GM19025 (cell line): ENCODE results near the gene RNASE3.
"Not testable (repeated sequence)": the region's sequence is repeated elsewhere in the genome, so short reads cannot be mapped to it uniquely, and the experiment has no call there.

Source experiments
- ATAC-seq: cut with Tn5 transposase; IDR thresholded peaks from one replicate; pipeline ENCODE4 v1.9.1; 2021; ENCODE audit warnings: mild to moderate bottlenecking, low read depth, moderate library complexity; ENCODE audit not compliant: unreplicated experiment

RNASE3 gene

GRCh38 chr14:20907214-20907613, 16.0 kb downstream of the RNASE3 start:
- ATAC-seq: no peak

GRCh38 chr14:20910822-20911221, 19.6 kb downstream of the RNASE3 start:
- not testable (repeated sequence) for ATAC-seq

- ATAC-seq: not testable (repeated sequence)
Measured at GRCh38 chr14:20919038-20919756, 28.0 kb downstream of the RNASE3 start.

GRCh38 chr14:20923766-20924297, 32.6 kb downstream of the RNASE3 start:
- ATAC-seq: not testable (repeated sequence)

- ATAC-seq: no peak
Measured at GRCh38 chr14:20934148-20934762, 43.1 kb downstream of the RNASE3 start.

GRCh38 chr14:20935303-20935984, 44.3 kb downstream of the RNASE3 start:
- ATAC-seq: no peak
